Ammon's horn (tissue), 1 donor: ENCODE data around the gene INPP4A.
"Not testable (repeated sequence)": the region's sequence is repeated elsewhere in the genome, so short reads cannot be mapped to it uniquely, and the experiment has no call there.

Source experiments
- DNase-seq: peaks from one replicate; pipeline ENCODE4 v3.0.0-alpha.2; 2016; ENCODE audit warnings: low spot score

The INPP4A gene

GRCh38 chr2:98586551-98587140 is 142.0 kb downstream of the INPP4A start:
- DNase-seq: no peak

GRCh38 chr2:98588880-98589431 is 144.3 kb downstream of the INPP4A start:
- no peak for DNase-seq

GRCh38 chr2:98589489-98589888 is 144.8 kb downstream of the INPP4A start:
- no peak for DNase-seq

GRCh38 chr2:98592565-98592964 is 147.9 kb downstream of the INPP4A start:
- DNase-seq: no peak

- not testable (repeated sequence) for DNase-seq
Observed at GRCh38 chr2:98594665-98595064, 150.0 kb downstream of the INPP4A start.

- DNase-seq: no peak
Observed at GRCh38 chr2:98598781-98599428, 154.2 kb downstream of the INPP4A start.

GRCh38 chr2:98601532-98602132 is 157.0 kb downstream of the INPP4A start:
- peak; percentile 22 for DNase-seq

GRCh38 chr2:98604547-98604946 is 159.9 kb downstream of the INPP4A start:
- DNase-seq: no peak

GRCh38 chr2:98605076-98605475 is 160.4 kb downstream of the INPP4A start:
- DNase-seq: no peak

- DNase-seq: no peak
Observed at GRCh38 chr2:98606431-98606830, 161.8 kb downstream of the INPP4A start.

- DNase-seq: no peak
Observed at GRCh38 chr2:98607104-98607503, 162.4 kb downstream of the INPP4A start.

- no peak for DNase-seq
Observed at GRCh38 chr2:98607741-98608115, 163.1 kb downstream of the INPP4A start.

GRCh38 chr2:98608116-98608961 is 163.7 kb downstream of the INPP4A start, which contains the start of the genes COA5 and UNC50:
COA5 (minus strand) TSS chr2:98608512; CDS start chr2:98608405, 107 bp downstream.
UNC50 (plus strand) TSS chr2:98608589; CDS start chr2:98609760, 1,171 bp downstream.
- DNase-seq: peak; percentile 86

GRCh38 chr2:98608962-98609604 is 164.4 kb downstream of the INPP4A start:
- DNase-seq: no peak

- no peak for DNase-seq
Observed at GRCh38 chr2:98614024-98614739, 169.5 kb downstream of the INPP4A start.

GRCh38 chr2:98615481-98615880 is 170.8 kb downstream of the INPP4A start:
- no peak for DNase-seq

- DNase-seq: no peak
Observed at GRCh38 chr2:98617149-98617548, 172.5 kb downstream of the INPP4A start.

GRCh38 chr2:98623657-98624056 is 179.0 kb downstream of the INPP4A start:
- peak; percentile 16 for DNase-seq

- no peak for DNase-seq
Observed at GRCh38 chr2:98632351-98632750, 187.7 kb downstream of the INPP4A start.

GRCh38 chr2:98634406-98635092 is 189.9 kb downstream of the INPP4A start:
- DNase-seq: no peak
